22Rv1 (cell line): ENCODE data around the gene MRRF.

Experiments
- H3K27ac ChIP-seq: fragments of 450-650 bp; 2 replicates; pipeline ENCODE4 v1.5.1; 2017
- ZFX ChIP-seq: fragments of 450-650 bp; IDR thresholded peaks from 2 replicates; pipeline ENCODE4 v1.6.1; 2017; ENCODE audit warnings: antibody characterized with exemption, borderline replicate concordance
- TF ChIP-seq, protein P1 (sequence below): fragments of 450-650 bp; IDR thresholded peaks from 2 replicates; pipeline ENCODE4 v1.5.1; 2017; ENCODE audit warnings: mild to moderate bottlenecking

The MRRF gene

DNA sequence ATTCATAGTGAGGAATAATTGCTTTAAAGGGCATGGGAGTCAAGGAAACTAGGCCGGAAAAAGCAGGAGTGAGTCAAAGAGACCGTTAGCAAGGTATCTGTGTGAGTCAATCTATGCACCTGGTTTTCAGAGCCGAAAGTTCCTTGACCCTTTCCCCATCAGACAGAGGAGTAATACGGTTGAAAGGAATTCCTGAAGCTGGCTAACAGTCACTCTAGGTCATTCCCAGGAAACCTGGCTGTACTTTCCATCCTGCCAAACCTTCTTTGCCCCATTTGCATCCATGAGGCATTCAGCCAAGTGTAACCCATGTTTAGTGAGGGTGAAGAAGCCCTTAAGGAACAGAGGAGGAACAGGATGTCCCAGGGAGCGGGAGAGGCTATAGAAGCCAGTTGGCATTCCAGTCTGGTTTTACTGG, 16.2 kb upstream of the MRRF start:
- peak overlapping the region; percentile 29 for H3K27ac ChIP-seq

DNA sequence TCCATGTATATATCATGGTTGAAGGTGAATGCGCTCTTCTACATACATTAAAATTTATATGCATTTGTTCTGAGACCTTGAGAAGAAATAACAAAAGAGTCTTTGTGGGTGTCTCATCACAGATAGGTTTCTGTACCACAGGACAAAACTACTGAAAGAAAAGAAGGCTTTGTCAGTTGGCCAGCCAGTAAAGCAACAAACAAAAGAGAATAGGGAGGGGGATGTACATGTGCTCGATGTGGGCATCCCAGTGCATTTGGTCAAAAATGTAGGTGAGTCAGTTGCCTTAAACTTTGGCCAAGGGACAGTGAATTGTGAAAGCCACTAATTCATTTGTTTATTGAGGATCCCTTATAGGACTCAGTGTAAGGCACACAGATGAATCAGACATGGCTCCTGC, 13.3 kb upstream of the MRRF start:
- TF ChIP-seq ZFX, result no peak
- TF ChIP-seq, protein P1, sequence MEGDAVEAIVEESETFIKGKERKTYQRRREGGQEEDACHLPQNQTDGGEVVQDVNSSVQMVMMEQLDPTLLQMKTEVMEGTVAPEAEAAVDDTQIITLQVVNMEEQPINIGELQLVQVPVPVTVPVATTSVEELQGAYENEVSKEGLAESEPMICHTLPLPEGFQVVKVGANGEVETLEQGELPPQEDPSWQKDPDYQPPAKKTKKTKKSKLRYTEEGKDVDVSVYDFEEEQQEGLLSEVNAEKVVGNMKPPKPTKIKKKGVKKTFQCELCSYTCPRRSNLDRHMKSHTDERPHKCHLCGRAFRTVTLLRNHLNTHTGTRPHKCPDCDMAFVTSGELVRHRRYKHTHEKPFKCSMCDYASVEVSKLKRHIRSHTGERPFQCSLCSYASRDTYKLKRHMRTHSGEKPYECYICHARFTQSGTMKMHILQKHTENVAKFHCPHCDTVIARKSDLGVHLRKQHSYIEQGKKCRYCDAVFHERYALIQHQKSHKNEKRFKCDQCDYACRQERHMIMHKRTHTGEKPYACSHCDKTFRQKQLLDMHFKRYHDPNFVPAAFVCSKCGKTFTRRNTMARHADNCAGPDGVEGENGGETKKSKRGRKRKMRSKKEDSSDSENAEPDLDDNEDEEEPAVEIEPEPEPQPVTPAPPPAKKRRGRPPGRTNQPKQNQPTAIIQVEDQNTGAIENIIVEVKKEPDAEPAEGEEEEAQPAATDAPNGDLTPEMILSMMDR, result no peak
- H3K27ac ChIP-seq, result no peak overlapping the region

More for the DNA sequence above, 16.2 kb upstream of the MRRF start:
- TF ChIP-seq ZFX, result no peak
- TF ChIP-seq, protein P1, result no peak

- TF ChIP-seq, protein P1, result no peak
- TF ChIP-seq ZFX, result no peak
- no peak overlapping the region for H3K27ac ChIP-seq
These were observed 11.9 kb upstream of the MRRF start for GRCh38 chr9:122252796-122253195.

- no peak overlapping the region for H3K27ac ChIP-seq
- TF ChIP-seq ZFX, result no peak
- TF ChIP-seq, protein P1, result no peak
These were observed 9.9 kb upstream of the MRRF start for GRCh38 chr9:122254761-122255160.

- TF ChIP-seq, protein P1, result no peak
- TF ChIP-seq ZFX, result no peak
- no peak overlapping the region for H3K27ac ChIP-seq
These were observed 8.5 kb upstream of the MRRF start for GRCh38 chr9:122256206-122256605.

DNA sequence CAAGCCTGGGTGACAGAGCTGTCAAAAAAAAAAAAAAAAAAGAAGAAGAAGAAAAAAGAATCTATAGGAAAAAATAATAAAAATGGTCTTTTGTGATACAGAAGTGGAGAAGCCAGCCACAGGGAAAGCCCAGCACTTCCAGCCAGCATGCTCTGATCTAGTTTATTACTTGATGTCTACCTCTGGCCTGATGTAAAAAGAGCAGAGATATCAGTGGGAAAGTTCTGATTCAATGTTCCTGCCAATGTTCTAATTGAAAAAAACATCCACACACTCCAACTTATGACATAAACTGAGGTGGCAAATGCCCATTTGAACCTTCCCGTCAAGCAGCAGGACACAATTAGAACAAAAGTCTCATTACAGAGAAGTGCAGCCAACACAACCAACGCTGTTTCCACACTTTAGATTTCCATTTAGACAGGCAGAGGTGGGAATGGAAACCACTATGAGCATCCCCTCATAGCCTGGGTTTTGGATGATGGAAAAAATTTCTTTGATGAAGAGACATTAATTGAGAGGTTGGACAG, 5.7 kb upstream of the MRRF start:
- H3K27ac ChIP-seq, result no peak overlapping the region
- TF ChIP-seq ZFX, result no peak
- TF ChIP-seq, protein P1, result no peak

GRCh38 chr9:122261469-122261881, 3.2 kb upstream of the MRRF start:
- TF ChIP-seq ZFX, result no peak
- TF ChIP-seq, protein P1, result no peak
- H3K27ac ChIP-seq, result peak overlapping the region; percentile 35
